Measurements from ENCODE around the gene PEAK1. TPM values are rescaled to one million over a fixed set of nuclear protein-coding genes. Genes with fewer than 3 reads are reported as not detected.

Gene PEAK1
- total RNA-seq, 2 experiments from 2014 or later, result 6.0 to 10.8 TPM

- no peak overlapping the region for H3K27ac ChIP-seq (ENCODE audit: low read depth, low read length, poor library complexity, severe bottlenecking)
- DNase-seq (ENCODE audit: low spot score), result no peak
- no peak overlapping the region for H3K4me3 ChIP-seq (ENCODE audit: low read depth, low read length, poor library complexity, severe bottlenecking)
- no peaks in the 10 kb centered on the region for H3K79me2 ChIP-seq (ENCODE audit: insufficient read depth, low read depth, low read length)
- H3K9me2 ChIP-seq (ENCODE audit: insufficient read depth, low read length), result no peaks in the 10 kb centered on the region
- intact Hi-C loops (cut with micrococcal nuclease; ENCODE audit: unreplicated experiment), result no loop called here
- no TSS peak for BruUV-seq (replicated peaks)
- H3K4me2 ChIP-seq (ENCODE audit: low read length), result no peak overlapping the region
- peaks cover 7% of the 10 kb centered on the region for H3K4me1 ChIP-seq (ENCODE audit: insufficient read depth, low read length, poor library complexity, severe bottlenecking)
- H4K20me1 ChIP-seq (ENCODE audit: insufficient read depth, low read length), result no peaks in the 10 kb centered on the region
- H3K36me3 ChIP-seq (ENCODE audit: insufficient read depth, low read length), result no peaks in the 10 kb centered on the region
- POLR2A ChIA-PET, result interaction anchor here (0.6 kb wide), 1 partner anchor 1117 kb away, joined by 3 read pairs; no protein-coding TSS in a partner anchor
- TF ChIP-seq CTCF (conservative IDR thresholded peaks at IDR 0.05; ENCODE audit: low read length) (no peak), EZH2phosphoT487 (IDR thresholded peaks at IDR 0.05; ENCODE audit: borderline replicate concordance, low read depth, low read length) (no peak)
- CTCF ChIA-PET (ENCODE audit: unreplicated experiment), result no interaction called here
- no peaks in the 10 kb centered on the region for H3K9me3 ChIP-seq (ENCODE audit: low read length)
- no peak overlapping the region for H2AFZ ChIP-seq (ENCODE audit: low read length)
Measured at GRCh38 chr15:77221174-77221573, 198.7 kb downstream of the PEAK1 start.

GRCh38 chr15:77219841-77220240 lies 200.1 kb downstream of the PEAK1 start:
- no peak for DNase-seq (ENCODE audit: low spot score)
- H3K9me2 ChIP-seq (ENCODE audit: insufficient read depth, low read length), result no peaks in the 10 kb centered on the region
- intact Hi-C loops (cut with micrococcal nuclease; ENCODE audit: unreplicated experiment), result no loop called here
- no peak overlapping the region for H2AFZ ChIP-seq (ENCODE audit: low read length)
- H3K36me3 ChIP-seq (ENCODE audit: insufficient read depth, low read length), result no peaks in the 10 kb centered on the region
- ChIA-PET CTCF (ENCODE audit: unreplicated experiment) (no interaction called here), POLR2A (interaction anchor here (0.6 kb wide), 1 partner anchor 20 kb away, joined by 3 read pairs; no protein-coding TSS in a partner anchor)
- TF ChIP-seq EZH2phosphoT487 (IDR thresholded peaks at IDR 0.05; ENCODE audit: borderline replicate concordance, low read depth, low read length) (no peak), CTCF (conservative IDR thresholded peaks at IDR 0.05; ENCODE audit: low read length) (no peak)
- H4K20me1 ChIP-seq (ENCODE audit: insufficient read depth, low read length), result no peaks in the 10 kb centered on the region
- no TSS peak for BruUV-seq (replicated peaks)
- peaks cover 7% of the 10 kb centered on the region for H3K4me1 ChIP-seq (ENCODE audit: insufficient read depth, low read length, poor library complexity, severe bottlenecking)
- no peak overlapping the region for H3K4me3 ChIP-seq (ENCODE audit: low read depth, low read length, poor library complexity, severe bottlenecking)
- H3K4me2 ChIP-seq (ENCODE audit: low read length), result no peak overlapping the region
- H3K79me2 ChIP-seq (ENCODE audit: insufficient read depth, low read depth, low read length), result no peaks in the 10 kb centered on the region
- no peak overlapping the region for H3K27ac ChIP-seq (ENCODE audit: low read depth, low read length, poor library complexity, severe bottlenecking)
- no peaks in the 10 kb centered on the region for H3K9me3 ChIP-seq (ENCODE audit: low read length)

GRCh38 chr15:77209221-77209620 lies 210.7 kb downstream of the PEAK1 start:
- TF ChIP-seq CTCF (conservative IDR thresholded peaks at IDR 0.05; ENCODE audit: low read length) (no peak), EZH2phosphoT487 (IDR thresholded peaks at IDR 0.05; ENCODE audit: borderline replicate concordance, low read depth, low read length) (no peak)
- Histone ChIP-seq H3K4me3 (ENCODE audit: low read depth, low read length, poor library complexity, severe bottlenecking) (no peak overlapping the region), H3K9me3 (ENCODE audit: low read length) (no peaks in the 10 kb centered on the region), H2AFZ (ENCODE audit: low read length) (no peak overlapping the region), H3K9me2 (ENCODE audit: insufficient read depth, low read length) (no peaks in the 10 kb centered on the region), H3K4me2 (ENCODE audit: low read length) (no peak overlapping the region), H4K20me1 (ENCODE audit: insufficient read depth, low read length) (no peaks in the 10 kb centered on the region), H3K4me1 (ENCODE audit: insufficient read depth, low read length, poor library complexity, severe bottlenecking) (no peaks in the 10 kb centered on the region), H3K27ac (ENCODE audit: low read depth, low read length, poor library complexity, severe bottlenecking) (no peak overlapping the region), H3K79me2 (ENCODE audit: insufficient read depth, low read depth, low read length) (no peaks in the 10 kb centered on the region), H3K36me3 (ENCODE audit: insufficient read depth, low read length) (no peaks in the 10 kb centered on the region)
- DNase-seq (ENCODE audit: low spot score), result no peak
- ChIA-PET CTCF (ENCODE audit: unreplicated experiment) (no interaction called here), POLR2A (no interaction called here)
- intact Hi-C loops (cut with micrococcal nuclease; ENCODE audit: unreplicated experiment), result no loop called here
- no TSS peak for BruUV-seq (replicated peaks)

Measured in OCI-LY7 (cell line).